ENCODE data around the gene COG5. TPM values are rescaled to one million over a fixed set of nuclear protein-coding genes. Genes with fewer than 3 reads are reported as not detected.
A peak's percentile ranks its signal among the peaks of the same experiment; 100 is the strongest.

COG5 gene
- total RNA-seq, 1 donor from 2014 or later: 37.2 TPM

GRCh38 chr7:107430057-107430456 is 133.7 kb downstream of the COG5 start:
- H3K4me3 Mint-ChIP-seq: no peak overlapping the region
- DNase-seq (ENCODE audit: extremely low spot score, unreplicated experiment): no peak
- H3K9me3 Mint-ChIP-seq: peaks cover 11% of the 10 kb centered on the region
- TF ChIP-seq CTCF (conservative IDR thresholded peaks at IDR 0.05): no peak
- H3K27ac Mint-ChIP-seq: no peak overlapping the region
- H3K36me3 Mint-ChIP-seq: peaks cover 5% of the 10 kb centered on the region
- no peaks in the 10 kb centered on the region for H3K27me3 Mint-ChIP-seq
- no peaks in the 10 kb centered on the region for H3K4me1 Mint-ChIP-seq (ENCODE audit: unreplicated experiment)

GRCh38 chr7:107428642-107429041 is 135.1 kb downstream of the COG5 start:
- DNase-seq (ENCODE audit: extremely low spot score, unreplicated experiment): no peak

GRCh38 chr7:107427462-107427861 is 136.3 kb downstream of the COG5 start:
- no peak for TF ChIP-seq CTCF (conservative IDR thresholded peaks at IDR 0.05)
- H3K27me3 Mint-ChIP-seq: no peaks in the 10 kb centered on the region
- DNase-seq (ENCODE audit: extremely low spot score, unreplicated experiment): no peak
- H3K4me3 Mint-ChIP-seq: no peak overlapping the region
- no peak overlapping the region for H3K27ac Mint-ChIP-seq
- H3K4me1 Mint-ChIP-seq (ENCODE audit: unreplicated experiment): no peaks in the 10 kb centered on the region
- H3K9me3 Mint-ChIP-seq: peaks cover 4% of the 10 kb centered on the region
- peaks cover 5% of the 10 kb centered on the region for H3K36me3 Mint-ChIP-seq

More at GRCh38 chr7:107428642-107429041, 135.1 kb downstream of the COG5 start:
- H3K36me3 Mint-ChIP-seq: peaks cover 5% of the 10 kb centered on the region
- no peak for TF ChIP-seq CTCF (conservative IDR thresholded peaks at IDR 0.05)
- peaks cover 11% of the 10 kb centered on the region for H3K9me3 Mint-ChIP-seq
- no peak overlapping the region for H3K27ac Mint-ChIP-seq
- no peak overlapping the region for H3K4me3 Mint-ChIP-seq
- no peaks in the 10 kb centered on the region for H3K4me1 Mint-ChIP-seq (ENCODE audit: unreplicated experiment)
- H3K27me3 Mint-ChIP-seq: no peaks in the 10 kb centered on the region

GRCh38 chr7:107414198-107414597 is 149.5 kb downstream of the COG5 start:
- DNase-seq (ENCODE audit: extremely low spot score, unreplicated experiment): no peak
- Mint-ChIP-seq H3K27me3 (no peaks in the 10 kb centered on the region), H3K9me3 (no peaks in the 10 kb centered on the region), H3K27ac (no peak overlapping the region), H3K4me1 (ENCODE audit: unreplicated experiment) (no peaks in the 10 kb centered on the region), H3K4me3 (no peak overlapping the region), H3K36me3 (peaks cover 12% of the 10 kb centered on the region)
- TF ChIP-seq CTCF (conservative IDR thresholded peaks at IDR 0.05): no peak

GRCh38 chr7:107408349-107408748 is 155.4 kb downstream of the COG5 start:
- TF ChIP-seq CTCF (conservative IDR thresholded peaks at IDR 0.05): no peak
- Mint-ChIP-seq H3K9me3 (no peaks in the 10 kb centered on the region), H3K27ac (no peak overlapping the region), H3K4me1 (ENCODE audit: unreplicated experiment) (peaks cover 16% of the 10 kb centered on the region), H3K36me3 (peaks cover 15% of the 10 kb centered on the region), H3K27me3 (no peaks in the 10 kb centered on the region), H3K4me3 (no peak overlapping the region)
- DNase-seq (ENCODE audit: extremely low spot score, unreplicated experiment): no peak

- no peak for DNase-seq (ENCODE audit: extremely low spot score, unreplicated experiment)
- Mint-ChIP-seq H3K9me3 (no peaks in the 10 kb centered on the region), H3K4me3 (no peak overlapping the region), H3K36me3 (peaks cover 11% of the 10 kb centered on the region), H3K4me1 (ENCODE audit: unreplicated experiment) (peaks cover 16% of the 10 kb centered on the region), H3K27ac (peak overlapping the region; percentile 72), H3K27me3 (no peaks in the 10 kb centered on the region)
- no peak for TF ChIP-seq CTCF (conservative IDR thresholded peaks at IDR 0.05)
Measured at GRCh38 chr7:107405559-107405958, 158.2 kb downstream of the COG5 start.

Data from type B pancreatic cell (in vitro differentiated cells).